Activated gamma-delta T cell treated with anti-CD3 and anti-CD28 coated beads, Interleukin-2, amount 50 U/mL, for 16 hours (primary cell): ENCODE data around the gene STX17.

Experiments
- DNase-seq: peaks from one replicate; pipeline ENCODE4 v3.0.0-alpha.2; 2020; ENCODE audit warnings: low read depth

STX17 gene

GRCh38 chr9:99907208-99907532 lies 716 bp downstream of the STX17 start:
- DNase-seq, result no peak

GRCh38 chr9:99911600-99911999 lies 5.1 kb downstream of the STX17 start:
- DNase-seq, result no peak

- no peak for DNase-seq
These were observed 10.2 kb downstream of the STX17 start for GRCh38 chr9:99916650-99917049.

GRCh38 chr9:99918134-99918533 lies 11.7 kb downstream of the STX17 start:
- DNase-seq, result no peak

GRCh38 chr9:99919930-99920329 lies 13.5 kb downstream of the STX17 start:
- no peak for DNase-seq

GRCh38 chr9:99921875-99922710 lies 15.6 kb downstream of the STX17 start:
- no peak for DNase-seq

GRCh38 chr9:99922711-99923030 lies 16.2 kb downstream of the STX17 start:
- DNase-seq, result no peak

GRCh38 chr9:99925541-99925940 lies 19.1 kb downstream of the STX17 start:
- DNase-seq, result no peak

GRCh38 chr9:99929652-99930051 lies 23.2 kb downstream of the STX17 start:
- DNase-seq, result no peak

GRCh38 chr9:99931155-99931840 lies 24.8 kb downstream of the STX17 start:
- no peak for DNase-seq

GRCh38 chr9:99936947-99937587 lies 30.6 kb downstream of the STX17 start:
- no peak for DNase-seq

GRCh38 chr9:99947395-99947794 lies 40.9 kb downstream of the STX17 start:
- no peak for DNase-seq

- no peak for DNase-seq
These were observed 42.0 kb downstream of the STX17 start for GRCh38 chr9:99948482-99948881.

GRCh38 chr9:99948896-99949295 lies 42.4 kb downstream of the STX17 start:
- DNase-seq, result no peak

GRCh38 chr9:99953861-99954507 lies 47.5 kb downstream of the STX17 start:
- no peak for DNase-seq

- DNase-seq, result no peak
These were observed 48.4 kb downstream of the STX17 start for GRCh38 chr9:99954819-99955218.

- no peak for DNase-seq
These were observed 49.2 kb downstream of the STX17 start for GRCh38 chr9:99955606-99956005.

GRCh38 chr9:99962680-99963261 lies 56.3 kb downstream of the STX17 start:
- DNase-seq, result no peak

- DNase-seq, result no peak
These were observed 57.9 kb downstream of the STX17 start for GRCh38 chr9:99964336-99964735.

- no peak for DNase-seq
These were observed 59.5 kb downstream of the STX17 start for GRCh38 chr9:99966001-99966400.

GRCh38 chr9:99966716-99967115 lies 60.3 kb downstream of the STX17 start:
- no peak for DNase-seq

GRCh38 chr9:99967457-99967856 lies 61.0 kb downstream of the STX17 start:
- DNase-seq, result no peak

- DNase-seq, result no peak
These were observed 64.0 kb downstream of the STX17 start for GRCh38 chr9:99970481-99970880.
